Right renal cortex interstitium (tissue), 3 donors: ENCODE data around the gene ANAPC15. TPM values are rescaled to one million over a fixed set of nuclear protein-coding genes. Genes with fewer than 3 reads are reported as not detected.
A peak's percentile ranks its signal among the peaks of the same experiment; 100 is the strongest.

Experiments used
- DNase-seq, 3 donors: peaks; one replicate each; pipeline ENCODE4 v3.0.0-alpha.2; 2013; ENCODE audit warnings: low read depth in 3 of 3, low spot score in 2 of 3
- polyA plus RNA-seq, 3 donors: library from polyadenylated mRNA; unstranded; fragments of 120-200 nt; gene quantifications; one replicate each; pipeline ENCODE4 v1.2.1, GENCODE V29; 2013; ENCODE audit not compliant: insufficient read length in 3 of 3

ANAPC15 gene
- polyA plus RNA-seq, 3 donors = 60.8 to 67.2 (median 64.1) TPM

- no peak for DNase-seq
These were observed 24.3 kb downstream of the ANAPC15 start for GRCh38 chr11:72088076-72088808.

GRCh38 chr11:72085621-72086351 lies 26.7 kb downstream of the ANAPC15 start:
- no peak for DNase-seq

GRCh38 chr11:72084965-72085364 lies 27.5 kb downstream of the ANAPC15 start:
- no peak for DNase-seq

- DNase-seq = no peak
These were observed 28.4 kb downstream of the ANAPC15 start for GRCh38 chr11:72084076-72084475.

- DNase-seq = no peak
These were observed 29.1 kb downstream of the ANAPC15 start for GRCh38 chr11:72083414-72083813.

GRCh38 chr11:72081821-72082453 lies 30.6 kb downstream of the ANAPC15 start:
- no peak for DNase-seq

- no peak for DNase-seq
These were observed 31.3 kb downstream of the ANAPC15 start for GRCh38 chr11:72081184-72081644.

- DNase-seq = peak; percentile 99 to 100 (median 99)
These were observed 31.9 kb downstream of the ANAPC15 start, which contains the start of the genes LRRC51 and NUMA1 for GRCh38 chr11:72080326-72081183. Gene LRRC51, plus strand, starts transcription at chr11:72080850. Its CDS starts 8,234 bp downstream, at chr11:72089084. Gene NUMA1, minus strand, starts transcription at chr11:72080542. Its CDS starts 44,599 bp downstream, at chr11:72035943.

GRCh38 chr11:72079819-72080325 lies 32.6 kb downstream of the ANAPC15 start:
- no peak for DNase-seq

GRCh38 chr11:72078477-72078876 lies 34.0 kb downstream of the ANAPC15 start:
- DNase-seq = no peak

GRCh38 chr11:72075756-72076155 lies 36.7 kb downstream of the ANAPC15 start:
- DNase-seq = no peak

- no peak for DNase-seq
These were observed 37.4 kb downstream of the ANAPC15 start for GRCh38 chr11:72075109-72075508.

- no peak for DNase-seq
These were observed 40.1 kb downstream of the ANAPC15 start for GRCh38 chr11:72072348-72072747.

- DNase-seq = no peak
These were observed 42.0 kb downstream of the ANAPC15 start for GRCh38 chr11:72070491-72070890.

GRCh38 chr11:72069787-72070251 lies 42.7 kb downstream of the ANAPC15 start:
- DNase-seq = no peak

- DNase-seq = no peak
These were observed 43.3 kb downstream of the ANAPC15 start for GRCh38 chr11:72069200-72069599.

- DNase-seq = no peak
These were observed 44.8 kb downstream of the ANAPC15 start for GRCh38 chr11:72067676-72068075.

- DNase-seq = no peak
These were observed 45.2 kb downstream of the ANAPC15 start for GRCh38 chr11:72067266-72067665.

- no peak for DNase-seq
These were observed 45.6 kb downstream of the ANAPC15 start for GRCh38 chr11:72066855-72067254.
